ENCODE measurements around the gene SELENOO.

Gene SELENOO

DNA sequence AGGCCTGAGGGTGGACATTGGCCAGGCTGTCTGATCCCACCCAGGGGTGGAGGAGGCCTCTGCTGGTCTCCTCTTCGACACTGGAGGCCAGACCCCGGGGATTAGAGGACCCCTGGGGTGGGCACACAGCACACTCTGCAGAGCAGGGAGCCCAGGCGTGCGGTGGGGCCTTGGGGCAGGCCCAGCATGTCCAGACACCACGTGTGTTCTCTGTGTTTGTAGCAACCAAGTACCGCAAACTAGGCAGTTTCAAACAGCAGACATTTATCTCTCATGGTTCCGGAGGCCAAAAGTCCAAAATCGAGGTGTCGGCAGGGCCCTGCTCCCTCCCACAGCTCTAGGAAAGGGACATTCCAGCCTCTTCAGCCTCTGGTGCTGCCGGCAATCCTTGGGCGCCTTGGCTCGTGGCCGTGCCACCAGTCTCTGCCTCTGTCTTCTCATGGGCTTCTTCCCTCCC is 28.8 kb upstream of the SELENOO start:
- no peak for DNase-seq

DNA sequence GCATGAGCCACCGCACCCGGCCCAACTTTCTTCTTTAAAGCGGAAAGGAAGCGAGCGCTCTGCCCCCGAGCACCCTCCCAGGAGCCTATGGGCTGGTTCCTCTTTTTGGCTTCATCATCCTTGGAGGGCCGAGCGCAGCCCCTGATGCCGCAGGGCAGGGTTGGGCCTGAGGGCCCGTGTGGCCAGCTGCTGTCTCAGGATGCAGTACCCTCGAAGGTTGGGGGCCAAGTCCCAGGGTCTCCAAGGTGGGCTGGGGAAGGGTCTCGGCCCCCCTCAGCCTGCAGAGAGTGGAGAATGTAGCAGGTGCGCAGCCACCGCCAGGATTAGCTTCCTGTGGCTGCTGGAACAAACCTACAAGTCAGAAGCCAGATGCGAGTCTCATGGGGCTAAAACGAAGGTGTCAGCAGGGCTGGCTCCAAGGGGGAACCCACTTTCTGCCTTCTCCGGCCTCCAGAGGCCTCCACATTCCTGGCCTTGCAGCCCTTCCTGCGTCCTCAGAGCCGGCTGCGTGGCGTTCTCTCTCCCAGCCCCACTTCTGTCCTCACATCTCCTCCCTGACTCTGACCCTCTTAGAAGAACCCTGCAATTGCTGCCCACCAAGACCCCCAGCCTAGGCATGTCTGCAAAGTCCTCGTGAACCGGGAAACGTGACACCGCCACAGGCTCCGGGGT is 27.4 kb upstream of the SELENOO start:
- DNase-seq = peak in 1 of 2 donors; percentile 52

DNA sequence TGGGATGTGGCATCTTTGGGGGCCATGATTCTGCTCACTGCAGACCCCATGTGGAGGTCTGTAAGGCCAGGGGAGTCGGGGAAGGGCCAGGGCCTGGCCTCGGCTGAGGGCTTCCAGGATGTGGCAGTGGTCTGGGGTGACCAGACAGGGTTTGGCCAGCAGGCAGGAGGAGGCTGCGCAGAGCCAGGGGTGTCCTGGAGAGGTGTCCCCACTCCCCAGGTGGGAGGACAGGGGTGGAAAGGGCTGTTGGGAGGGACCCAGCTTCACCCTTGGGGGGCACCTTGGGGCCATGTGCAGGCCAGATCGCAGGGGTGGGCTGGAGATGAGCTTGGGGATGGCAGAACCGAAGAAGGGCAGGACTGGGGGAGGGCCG is 26.8 kb upstream of the SELENOO start:
- DNase-seq = no peak

DNA sequence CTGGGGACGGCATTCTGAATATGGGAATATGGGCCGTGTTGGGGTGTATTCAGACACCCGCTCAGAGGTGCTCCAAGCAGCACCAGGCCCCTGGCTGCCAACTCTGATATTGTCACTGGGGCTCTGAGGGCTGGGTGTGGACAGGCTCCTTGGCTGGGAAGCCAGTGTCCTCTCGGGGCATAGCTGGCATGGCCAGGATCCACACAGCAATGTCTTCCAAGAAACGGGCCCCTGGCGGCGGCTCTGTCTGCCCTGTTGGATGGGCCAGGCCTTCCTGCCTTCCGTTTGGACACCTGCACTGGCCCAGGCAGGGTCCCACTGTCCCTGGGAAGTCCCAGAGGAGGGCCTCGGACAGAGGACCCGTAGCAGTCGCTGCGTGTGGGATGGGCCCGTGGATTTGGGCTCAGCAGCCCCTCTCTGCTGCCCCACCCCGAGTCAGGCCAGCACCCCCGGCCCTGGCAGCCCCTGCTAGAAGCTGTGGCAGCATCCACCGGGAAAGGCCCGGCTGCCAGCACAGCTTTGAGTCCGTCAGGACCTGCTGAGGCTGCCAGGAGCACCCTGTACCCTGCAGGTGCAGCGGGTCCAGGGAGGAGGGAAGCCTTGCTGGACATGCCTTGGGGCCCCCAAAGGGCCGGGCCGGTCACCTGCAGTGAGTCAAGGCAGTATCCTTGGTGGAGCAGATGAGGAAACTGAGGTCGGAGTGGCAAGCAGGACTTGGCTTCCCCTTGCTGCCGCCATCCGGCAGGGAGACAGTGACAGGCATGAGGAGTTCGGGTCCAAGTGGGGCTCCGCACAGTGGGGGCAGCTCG is 26.2 kb upstream of the SELENOO start:
- no peak for DNase-seq

DNA sequence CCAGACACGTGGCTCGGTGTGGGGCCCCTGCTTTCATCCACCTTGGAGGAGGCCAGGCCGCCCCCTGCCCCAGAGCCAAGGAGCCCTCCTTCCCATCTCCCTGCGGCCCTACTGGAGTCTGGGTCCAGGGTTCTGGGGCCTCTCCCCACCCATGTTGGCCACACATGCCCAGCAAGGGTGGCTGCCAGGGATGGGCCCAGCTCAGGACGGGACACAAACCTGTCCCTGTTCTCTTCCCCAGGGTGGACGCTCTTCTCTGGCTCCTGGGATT is 25.7 kb upstream of the SELENOO start:
- no peak for DNase-seq

DNA sequence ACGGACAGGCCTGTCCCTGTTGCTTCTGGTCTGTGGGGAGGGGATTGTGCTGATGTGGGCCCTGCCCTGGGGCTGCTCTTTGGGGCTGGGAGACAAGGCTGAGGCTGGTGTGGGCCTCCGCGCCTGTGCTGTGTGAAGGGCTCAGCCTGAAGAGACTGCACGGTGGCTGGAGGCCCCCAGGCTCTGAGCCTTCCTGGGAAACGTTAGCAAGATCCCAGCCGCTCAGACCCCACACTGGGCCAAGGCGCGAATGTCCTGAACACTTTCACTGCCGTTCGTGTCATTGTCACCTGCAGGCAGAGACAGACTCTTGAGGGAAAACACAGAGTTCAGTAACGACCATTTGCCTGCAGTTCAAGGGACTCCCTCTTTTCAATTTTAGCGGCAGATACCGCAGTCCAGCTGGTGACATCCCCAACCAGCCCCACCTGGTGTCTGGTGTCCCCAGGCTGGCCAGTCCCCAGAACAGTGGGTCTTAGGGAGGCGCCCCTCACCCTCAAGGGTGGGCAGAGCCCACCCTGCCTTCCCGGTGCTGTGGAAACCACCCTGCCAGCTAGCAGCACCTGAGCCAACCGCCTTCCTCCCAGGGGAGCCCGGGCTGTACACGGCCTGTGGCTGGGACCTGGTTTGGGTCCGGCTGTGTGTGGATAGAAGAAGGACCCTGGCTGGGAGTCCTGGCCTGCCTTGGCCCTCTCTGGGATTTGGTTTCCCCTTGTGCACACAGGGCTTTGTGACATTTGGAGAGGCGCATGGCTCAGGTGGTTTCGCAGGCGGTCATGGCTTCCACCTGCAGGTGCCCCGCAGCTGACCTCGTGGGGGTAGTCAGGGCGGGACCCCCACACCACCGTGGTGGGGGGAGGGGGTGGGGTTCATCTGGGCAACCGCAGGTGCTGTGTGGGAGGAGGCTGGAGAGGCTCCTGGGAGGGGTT is 24.6 kb upstream of the SELENOO start:
- no peak for DNase-seq

DNA sequence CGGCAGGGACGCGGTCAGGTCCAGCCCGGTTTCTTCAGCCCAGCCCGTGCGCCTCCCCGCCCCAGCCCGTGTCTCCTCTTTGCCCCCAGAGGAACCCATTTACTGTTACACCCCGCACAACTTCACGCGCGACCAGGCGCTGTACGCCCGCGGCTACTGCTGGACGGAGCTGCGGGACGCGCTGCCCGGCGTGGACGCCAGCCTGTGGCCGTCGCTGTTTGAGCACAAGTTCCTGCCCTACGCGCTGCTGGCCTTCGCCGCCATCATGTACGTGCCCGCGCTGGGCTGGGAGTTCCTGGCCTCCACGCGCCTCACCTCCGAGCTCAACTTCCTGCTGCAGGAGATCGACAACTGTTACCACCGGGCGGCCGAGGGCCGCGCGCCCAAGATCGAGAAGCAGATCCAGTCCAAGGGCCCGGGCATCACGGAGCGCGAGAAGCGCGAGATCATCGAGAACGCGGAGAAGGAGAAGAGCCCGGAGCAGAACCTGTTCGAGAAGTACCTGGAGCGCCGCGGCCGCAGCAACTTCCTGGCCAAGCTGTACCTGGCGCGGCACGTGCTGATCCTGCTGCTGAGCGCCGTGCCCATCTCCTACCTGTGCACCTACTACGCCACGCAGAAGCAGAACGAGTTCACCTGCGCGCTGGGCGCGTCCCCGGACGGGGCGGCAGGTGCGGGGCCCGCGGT is 23.8 kb upstream of the SELENOO start:
- no peak for DNase-seq

DNA sequence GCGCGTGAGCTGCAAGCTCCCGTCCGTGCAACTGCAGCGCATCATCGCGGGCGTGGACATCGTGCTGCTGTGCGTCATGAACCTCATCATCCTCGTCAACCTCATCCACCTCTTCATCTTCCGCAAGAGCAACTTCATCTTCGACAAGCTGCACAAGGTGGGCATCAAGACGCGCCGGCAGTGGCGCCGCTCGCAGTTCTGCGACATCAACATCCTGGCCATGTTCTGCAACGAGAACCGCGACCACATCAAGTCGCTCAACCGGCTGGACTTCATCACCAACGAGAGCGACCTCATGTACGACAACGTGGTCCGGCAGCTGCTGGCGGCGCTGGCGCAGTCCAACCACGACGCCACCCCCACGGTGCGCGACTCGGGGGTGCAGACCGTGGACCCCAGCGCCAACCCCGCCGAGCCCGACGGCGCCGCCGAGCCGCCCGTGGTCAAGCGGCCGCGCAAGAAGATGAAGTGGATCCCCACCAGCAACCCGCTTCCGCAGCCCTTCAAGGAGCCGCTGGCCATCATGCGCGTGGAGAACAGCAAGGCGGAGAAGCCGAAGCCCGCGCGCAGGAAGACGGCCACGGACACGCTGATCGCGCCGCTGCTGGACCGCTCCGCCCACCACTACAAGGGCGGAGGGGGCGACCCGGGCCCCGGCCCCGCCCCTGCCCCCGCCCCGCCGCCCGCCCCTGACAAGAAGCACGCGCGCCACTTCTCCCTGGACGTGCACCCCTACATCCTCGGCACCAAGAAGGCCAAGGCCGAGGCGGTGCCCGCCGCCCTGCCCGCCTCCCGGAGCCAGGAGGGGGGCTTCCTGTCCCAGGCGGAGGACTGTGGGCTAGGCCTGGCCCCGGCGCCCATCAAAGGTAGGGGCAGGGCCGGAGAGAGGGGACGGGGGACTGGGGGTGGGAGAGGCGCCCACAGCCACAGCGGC is 23.0 kb upstream of the SELENOO start:
- DNase-seq = no peak

DNA sequence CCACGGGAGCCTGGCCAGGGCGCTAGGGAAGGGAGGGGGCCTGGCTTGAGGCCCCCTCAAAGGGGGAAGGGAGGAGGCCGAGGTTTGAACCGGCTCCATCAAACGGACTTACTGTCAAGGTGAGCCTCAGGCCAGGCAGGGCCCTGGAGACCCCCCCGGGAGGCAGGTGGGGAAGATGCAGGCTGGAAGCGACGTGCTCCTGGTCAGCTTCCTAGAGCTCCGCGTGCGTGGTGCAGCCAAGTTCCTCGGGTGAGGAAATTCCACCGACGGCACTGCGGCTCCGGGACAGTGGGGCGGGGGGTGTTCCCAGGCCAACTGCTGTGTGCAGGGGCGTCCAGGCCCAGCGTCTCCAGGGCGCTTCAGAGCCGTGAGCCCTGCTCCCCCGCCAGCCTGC is 22.3 kb upstream of the SELENOO start:
- no peak for DNase-seq

DNA sequence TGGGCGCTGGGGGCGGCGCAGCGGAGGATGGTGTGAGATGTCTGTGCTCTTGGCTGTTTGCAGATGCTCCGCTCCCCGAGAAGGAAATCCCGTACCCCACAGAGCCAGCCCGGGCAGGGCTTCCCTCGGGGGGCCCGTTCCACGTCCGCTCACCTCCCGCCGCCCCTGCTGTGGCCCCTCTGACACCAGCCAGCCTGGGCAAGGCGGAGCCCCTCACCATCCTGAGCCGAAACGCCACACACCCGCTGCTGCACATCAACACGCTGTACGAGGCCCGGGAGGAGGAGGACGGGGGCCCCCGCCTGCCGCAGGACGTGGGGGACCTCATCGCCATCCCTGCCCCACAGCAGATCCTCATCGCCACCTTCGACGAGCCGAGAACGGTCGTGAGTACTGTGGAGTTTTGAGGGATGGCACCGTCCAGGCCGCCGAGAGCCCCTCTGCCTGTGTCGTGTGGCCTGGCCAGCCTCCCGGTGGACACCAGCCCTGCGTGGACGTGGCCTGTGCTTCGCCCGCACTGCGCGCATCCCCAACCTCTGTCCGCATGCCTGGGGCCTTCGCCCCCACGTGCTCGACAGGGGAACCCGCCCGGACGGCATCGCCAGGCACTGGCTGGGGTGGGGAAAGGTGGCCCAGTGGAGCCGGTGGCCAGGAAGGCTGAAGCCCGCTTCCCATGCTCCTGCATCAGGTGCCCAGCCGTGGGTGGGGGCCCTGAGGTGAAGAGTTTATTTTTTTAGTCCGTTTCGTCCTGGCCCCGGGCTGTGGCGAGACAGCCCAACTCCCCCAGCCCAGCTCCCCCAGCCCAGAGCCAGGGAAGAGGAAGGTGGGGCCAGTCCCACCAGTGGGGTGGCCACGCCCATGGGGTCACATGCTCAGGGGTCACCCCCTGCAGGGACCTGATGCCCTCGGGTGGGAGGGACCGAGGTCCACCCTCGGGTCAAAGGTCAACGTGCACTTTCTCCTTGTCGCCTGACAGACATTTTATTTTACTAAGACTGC is 21.6 kb upstream of the SELENOO start:
- DNase-seq = no peak

DNA sequence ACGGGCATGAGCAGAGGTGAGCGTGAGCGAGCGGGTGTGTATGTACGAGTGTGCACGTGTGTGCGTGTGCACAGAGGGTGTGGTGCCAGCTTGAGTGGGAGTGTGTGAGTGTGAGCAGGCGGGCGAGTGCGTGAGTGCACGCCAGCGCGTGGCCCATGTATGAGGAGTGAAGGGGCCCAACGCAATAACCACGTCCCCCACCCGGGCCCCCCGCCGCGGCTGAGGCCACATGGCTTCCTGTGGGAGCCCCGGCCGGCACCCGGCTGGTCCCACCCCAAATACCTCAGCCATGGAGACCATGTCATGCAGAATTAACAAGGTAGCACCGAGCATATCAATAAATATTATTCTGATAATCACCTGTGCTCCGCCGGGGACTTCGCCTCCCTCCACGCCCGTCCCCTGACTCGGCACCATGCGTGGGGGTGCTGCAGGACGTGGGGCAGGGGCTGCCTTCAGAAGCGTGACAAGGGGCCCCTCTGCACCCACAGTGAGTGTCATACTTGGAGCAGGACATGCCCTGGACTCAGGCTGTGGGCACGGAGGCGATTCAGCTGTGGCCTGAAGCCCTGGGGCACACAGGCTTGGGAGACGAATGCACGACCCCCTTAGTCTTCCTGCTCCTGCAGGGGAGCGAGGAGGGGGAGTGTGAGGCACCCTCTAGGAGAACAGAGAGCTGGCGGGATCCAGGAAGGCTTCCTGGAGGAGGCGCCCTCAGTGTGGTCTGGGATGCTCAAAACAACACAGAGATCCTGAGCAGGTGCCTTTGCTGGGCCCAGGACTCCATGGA is 20.7 kb upstream of the SELENOO start:
- DNase-seq = no peak

DNA sequence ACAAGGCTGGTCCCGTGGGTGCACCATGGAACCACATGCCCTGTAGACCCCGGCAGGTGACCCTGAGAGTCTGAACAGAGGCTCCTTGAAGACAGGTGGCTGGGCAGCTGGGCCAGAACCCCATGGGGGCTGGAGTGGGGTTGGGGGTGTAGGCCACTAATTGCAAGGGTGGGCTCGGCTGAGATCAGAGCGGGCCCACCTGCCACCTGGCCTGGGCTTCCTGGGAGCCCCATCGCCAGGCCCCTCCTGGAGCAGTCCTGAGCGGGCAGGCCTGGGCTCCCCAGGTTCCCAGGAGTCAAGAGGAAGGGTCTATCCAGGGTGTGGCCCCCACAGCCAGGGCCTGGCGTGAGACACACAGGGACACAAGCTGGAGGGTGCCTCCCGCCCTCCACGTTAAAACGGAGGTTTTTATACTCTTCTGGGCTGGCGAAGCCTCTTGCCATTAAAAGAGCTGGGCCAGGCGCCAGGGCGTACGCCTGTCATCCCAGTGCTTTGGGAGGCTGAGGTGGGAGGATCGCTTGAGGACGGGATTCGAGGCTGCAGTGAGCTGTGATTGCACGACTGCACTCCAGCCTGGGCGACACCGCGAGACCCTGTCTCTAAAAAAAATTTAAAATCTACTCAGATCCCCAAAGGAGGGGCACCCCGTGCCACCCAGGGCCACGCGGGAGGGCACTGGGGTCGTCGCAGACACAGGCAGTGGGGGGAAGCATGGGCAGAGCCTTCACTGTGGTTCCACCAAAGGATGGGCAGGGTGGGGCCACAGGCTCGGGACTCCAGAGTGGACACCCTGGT is 19.9 kb upstream of the SELENOO start:
- no peak for DNase-seq

DNA sequence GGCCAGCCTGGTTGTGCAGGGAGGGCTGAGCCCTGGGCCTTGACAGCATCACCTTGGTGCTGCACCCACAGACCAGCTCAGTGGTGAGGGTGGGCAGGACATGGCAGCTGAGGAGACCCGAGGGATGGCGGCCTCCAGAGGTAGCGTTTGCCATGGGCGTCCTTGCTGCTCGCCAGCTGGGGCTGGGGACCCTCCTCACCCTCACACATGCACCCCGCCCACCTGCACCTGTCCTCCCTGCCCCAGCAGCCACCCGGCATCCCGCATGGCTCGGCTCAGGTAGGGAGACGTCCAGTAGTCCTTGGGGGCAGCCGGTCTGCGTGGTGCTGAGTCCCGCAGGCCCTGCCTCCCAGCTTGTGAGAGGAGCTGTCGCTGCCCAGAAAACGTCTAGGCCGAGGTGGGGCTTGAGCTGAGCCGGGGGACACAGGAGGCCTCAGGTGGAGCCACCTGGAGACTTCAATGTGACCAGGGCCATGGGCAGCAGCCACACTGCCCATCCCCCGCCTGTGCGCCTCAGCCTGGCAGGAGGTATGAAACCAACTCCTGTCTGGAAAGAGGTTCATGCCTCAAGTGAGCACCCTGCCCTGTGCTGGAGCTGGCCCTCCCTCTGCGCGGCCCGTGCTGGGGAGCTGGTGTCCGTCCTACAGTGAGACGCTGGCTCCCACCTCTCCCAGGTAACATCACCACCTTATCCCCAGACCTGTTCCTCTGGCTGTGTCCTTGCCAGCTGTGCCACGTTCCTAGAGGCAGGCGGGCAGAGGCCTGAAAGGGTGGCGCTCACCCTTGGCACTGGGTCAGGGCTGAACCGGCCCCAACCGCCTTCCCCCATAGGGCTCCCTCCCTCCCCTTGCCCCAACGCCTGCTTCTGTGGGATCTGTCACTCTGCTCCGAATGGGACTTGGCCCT is 18.4 kb upstream of the SELENOO start:
- no peak for DNase-seq

DNA sequence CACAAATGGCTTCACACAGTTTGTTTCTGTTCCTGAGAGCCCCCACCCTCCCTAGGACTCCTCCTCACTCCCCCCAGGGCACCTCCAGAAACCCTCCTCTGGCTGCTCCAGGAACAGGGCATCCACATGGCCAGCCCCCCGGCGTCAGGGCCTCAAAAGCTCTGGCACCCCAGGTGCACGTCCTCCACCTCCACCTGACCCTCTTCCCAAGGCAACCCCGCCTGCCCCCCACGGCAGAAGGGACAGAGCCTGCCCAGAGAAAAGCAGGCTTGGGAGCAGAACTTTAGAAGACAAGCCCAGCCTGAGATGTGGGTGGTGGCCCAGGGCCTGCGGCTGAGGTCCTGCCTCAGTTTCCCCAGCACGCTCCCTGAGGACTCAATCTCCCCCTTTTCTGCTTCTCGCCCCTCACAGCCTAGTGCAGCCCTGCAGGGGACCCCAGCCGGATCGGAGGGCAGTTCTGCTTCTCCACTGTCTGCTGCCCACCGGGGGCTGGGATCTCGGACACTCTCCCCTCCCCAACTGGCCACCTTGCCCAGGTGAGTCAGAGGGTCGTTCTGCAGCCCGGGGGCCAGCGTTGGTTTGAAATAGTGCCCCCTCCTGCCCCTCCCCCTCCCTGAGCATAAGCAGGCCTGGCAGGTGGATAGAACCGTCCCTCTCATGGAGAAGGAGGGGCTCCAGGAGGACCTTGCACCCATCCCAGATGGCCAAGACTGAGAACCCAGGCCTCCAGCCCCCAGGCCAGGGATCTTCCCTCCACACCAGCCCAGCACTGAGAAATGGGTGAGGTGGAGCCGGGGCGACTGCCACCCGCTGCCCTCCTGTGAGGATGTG is 17.5 kb upstream of the SELENOO start:
- DNase-seq = no peak

DNA sequence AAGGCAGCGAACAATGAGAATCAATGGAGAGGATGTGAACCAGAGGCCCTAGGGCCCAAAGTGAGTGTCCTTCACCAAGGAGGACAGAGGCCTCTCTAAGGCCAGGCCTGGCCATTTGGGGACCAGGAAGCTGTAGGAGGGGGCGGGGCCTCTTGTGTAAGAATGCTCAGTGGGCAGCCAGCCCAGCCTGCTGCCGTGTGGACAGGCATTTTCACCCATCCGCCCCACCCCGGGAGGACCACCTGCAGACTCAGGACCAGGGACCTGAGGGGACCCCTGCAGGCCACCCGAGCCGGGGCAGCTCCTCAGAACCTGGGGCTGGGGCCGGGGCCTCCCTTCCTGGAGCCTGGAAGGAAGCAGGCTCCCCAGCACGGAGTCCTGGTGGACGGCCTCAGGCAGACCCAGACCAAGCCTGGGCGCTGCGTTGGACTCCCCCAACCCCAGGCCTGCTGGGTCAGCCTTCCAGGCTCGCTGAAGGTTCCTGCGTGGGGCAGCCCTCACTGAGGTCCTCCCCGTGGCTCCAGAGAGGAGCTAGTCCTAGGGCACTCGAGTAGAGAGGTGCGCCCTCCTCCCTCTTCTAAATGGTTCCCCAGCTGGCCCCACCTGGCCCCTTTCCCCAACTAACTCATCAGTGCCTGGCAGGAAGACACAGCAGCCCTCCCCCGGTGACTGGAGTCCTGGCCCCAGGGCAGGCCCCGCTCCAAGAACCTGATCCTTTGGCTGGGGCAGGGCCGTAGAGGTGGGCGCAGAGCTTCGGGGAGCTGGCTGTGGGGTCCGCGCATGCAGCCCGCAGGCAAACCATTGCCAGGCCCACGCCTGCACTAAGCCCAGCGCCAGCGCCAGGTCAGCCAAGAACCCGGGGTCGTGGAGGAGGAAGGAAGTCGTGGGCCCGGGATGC is 16.6 kb upstream of the SELENOO start:
- DNase-seq = no peak

DNA sequence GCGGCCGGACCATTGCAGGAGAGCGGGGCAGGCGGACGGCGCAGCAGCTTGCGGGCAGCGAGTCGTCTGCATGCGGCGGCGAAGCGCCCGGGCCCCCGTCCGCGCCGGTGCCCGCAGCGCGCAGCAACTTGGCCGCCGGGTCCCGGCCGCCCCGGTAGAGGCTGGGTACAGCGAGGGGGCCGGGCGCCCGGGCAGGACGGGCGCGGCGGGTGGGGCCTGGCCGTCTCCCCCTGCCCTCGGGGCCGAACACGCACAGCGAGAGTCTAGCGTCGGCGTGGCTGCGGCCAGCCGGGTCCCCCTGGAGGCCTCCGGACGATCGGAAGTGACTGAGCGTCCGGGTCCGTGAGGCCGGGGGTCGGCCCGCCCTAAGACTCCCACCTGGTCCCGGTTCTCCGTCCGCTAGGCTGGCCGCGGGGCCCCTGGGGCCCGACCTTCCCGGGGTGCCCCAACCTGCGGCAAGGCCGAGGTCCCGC is 15.9 kb upstream of the SELENOO start:
- DNase-seq = no peak

Data from CD4-positive, alpha-beta T cell treated with Interleukin-4 for 1 hour (primary cell).